K562 (cell line): ENCODE results near the gene TACC3. TPM values are rescaled to one million over a fixed set of nuclear protein-coding genes. Genes with fewer than 3 reads are reported as not detected.

ENCODE experiments used
- BHLHE40 ChIP-seq: IDR thresholded peaks from 2 replicates; pipeline ENCODE4 v1.6.1; 2011; ENCODE audit warnings: low read length, improper control_type of control experiment
- CBX8 ChIP-seq: fragments of 200-600 bp; sonication (generic); IDR thresholded peaks from 2 replicates; pipeline ENCODE4 v1.6.1; 2012; ENCODE audit warnings: borderline replicate concordance, mixed run types, low read depth, mild to moderate bottlenecking, moderate library complexity, mixed read lengths, low read length, control low read depth, inconsistent platforms; ENCODE audit not compliant: poor library complexity, severe bottlenecking; ENCODE audit errors: extremely low read depth
- HNRNPL ChIP-seq: fragments of 200-400 bp; formaldehyde crosslinking; IDR thresholded peaks from 2 replicates; pipeline ENCODE4 v1.6.1; 2017; ENCODE audit warnings: low read depth, mild to moderate bottlenecking, low read length
- JUND ChIP-seq, 2 experiments: IDR thresholded peaks; 2 replicates in 1 of 2; 3 replicates in 1 of 2; pipeline ENCODE4 v1.6.1; 2011; ENCODE audit warnings: borderline replicate concordance in 2 of 2, low read depth in 2 of 2, low read length in 2 of 2, improper control_type of control experiment in 1 of 2, missing biosample characterization in 1 of 2, missing genetic modification characterization in 1 of 2, missing genetic modification reagents in 1 of 2
- L3MBTL2 ChIP-seq: fragments of 450-650 bp; IDR thresholded peaks from 2 replicates; pipeline ENCODE4 v1.6.1; 2016; ENCODE audit warnings: mild to moderate bottlenecking, moderate library complexity
- NR2C2 ChIP-seq, 2 experiments: fragments of 200-800 bp in 1 of 2; sonication (Bioruptor generic) in 1 of 2; sonication (generic) in 1 of 2; formaldehyde crosslinking in 1 of 2; IDR thresholded peaks; 2 replicates each; pipeline versions ENCODE4 v1.6.1 to v1.8.0; 2016 to 2022; ENCODE audit warnings: mild to moderate bottlenecking in 1 of 2, missing compliant biosample characterization in 1 of 2, missing genetic modification characterization in 1 of 2, missing genetic modification reagents in 1 of 2
- RAD51 ChIP-seq: fragments of 450-650 bp; IDR thresholded peaks from 2 replicates; pipeline ENCODE4 v1.7.1; 2016; ENCODE audit warnings: low read depth, mild to moderate bottlenecking, borderline replicate concordance
- ZFX ChIP-seq: sonication (generic); formaldehyde crosslinking; IDR thresholded peaks from 2 replicates; pipeline ENCODE4 v1.8.0; 2022; ENCODE audit warnings: mild to moderate bottlenecking, missing genetic modification reagents, moderate library complexity
- ZKSCAN3 ChIP-seq: fragments of 250-450 bp; sonication (Bioruptor Pico); IDR thresholded peaks from 2 replicates; pipeline ENCODE4 v1.4.0; 2020
- polyA plus RNA-seq, 8 experiments: library from polyadenylated mRNA; depleted of rRNA in 4 of 8; stranded (reverse) in 5 of 8; unstranded in 3 of 8; fragments of >200 nt; fragmentation: Nextera tagmentation in 2 of 8; fragmentation: Illumina TruSeq in 1 of 8; extraction: Ambion mirVana in 2 of 8; extraction: Trizol in 1 of 8; gene quantifications; 2 replicates each; pipeline versions ENCODE4 v1.2.1 to v1.2.3, GENCODE V29; 2011 to 2014; ENCODE audit warnings: inconsistent platforms in 1 of 8, missing spikeins in 1 of 8
- total RNA-seq, 7 experiments: library from RNA; depleted of rRNA in 6 of 7; stranded (reverse); fragments of >200 nt in 6 of 7; fragmentation: Illumina TruSeq in 2 of 7; extraction: Trizol in 2 of 7; gene quantifications; 2 replicates each; pipeline versions ENCODE4 v1.2.1 to v1.2.3, GENCODE V29; 2011 to 2021; ENCODE audit warnings: low replicate concordance in 1 of 7
- TF ChIP-seq, protein P1 (sequence below), 2 experiments: fragments of 450-650 bp; formaldehyde crosslinking in 1 of 2; IDR thresholded peaks; 2 replicates each; pipeline versions ENCODE4 v1.4.0 to v1.6.1; 2014 to 2020; ENCODE audit warnings: mild to moderate bottlenecking in 2 of 2, borderline replicate concordance in 1 of 2, low read depth in 1 of 2
- TF ChIP-seq, protein P2 (sequence below): sonication (generic); formaldehyde crosslinking; IDR thresholded peaks from 2 replicates; pipeline ENCODE4 v1.9.0; 2022; ENCODE audit warnings: mild to moderate bottlenecking, missing genetic modification reagents
- TF ChIP-seq, protein P3 (sequence below), 2 experiments: fragments of 450-650 bp; IDR thresholded peaks; 2 replicates each; pipeline ENCODE4 v1.6.1; 2018; ENCODE audit warnings: mild to moderate bottlenecking in 2 of 2, low read depth in 1 of 2; ENCODE audit not compliant: partially characterized antibody in 2 of 2
- TF ChIP-seq, protein P4 (sequence below): sonication (generic); formaldehyde crosslinking; IDR thresholded peaks from 2 replicates; pipeline ENCODE4 v1.5.0; 2020; ENCODE audit warnings: missing genetic modification reagents

Gene TACC3
- total and polyA plus RNA-seq, 9 of the 15 experiments (the other 6 are each of a cell fraction or from before 2014, with no cell fraction given), result 1.9 to 122 (median 55.6) TPM

- TF ChIP-seq, protein P1, sequence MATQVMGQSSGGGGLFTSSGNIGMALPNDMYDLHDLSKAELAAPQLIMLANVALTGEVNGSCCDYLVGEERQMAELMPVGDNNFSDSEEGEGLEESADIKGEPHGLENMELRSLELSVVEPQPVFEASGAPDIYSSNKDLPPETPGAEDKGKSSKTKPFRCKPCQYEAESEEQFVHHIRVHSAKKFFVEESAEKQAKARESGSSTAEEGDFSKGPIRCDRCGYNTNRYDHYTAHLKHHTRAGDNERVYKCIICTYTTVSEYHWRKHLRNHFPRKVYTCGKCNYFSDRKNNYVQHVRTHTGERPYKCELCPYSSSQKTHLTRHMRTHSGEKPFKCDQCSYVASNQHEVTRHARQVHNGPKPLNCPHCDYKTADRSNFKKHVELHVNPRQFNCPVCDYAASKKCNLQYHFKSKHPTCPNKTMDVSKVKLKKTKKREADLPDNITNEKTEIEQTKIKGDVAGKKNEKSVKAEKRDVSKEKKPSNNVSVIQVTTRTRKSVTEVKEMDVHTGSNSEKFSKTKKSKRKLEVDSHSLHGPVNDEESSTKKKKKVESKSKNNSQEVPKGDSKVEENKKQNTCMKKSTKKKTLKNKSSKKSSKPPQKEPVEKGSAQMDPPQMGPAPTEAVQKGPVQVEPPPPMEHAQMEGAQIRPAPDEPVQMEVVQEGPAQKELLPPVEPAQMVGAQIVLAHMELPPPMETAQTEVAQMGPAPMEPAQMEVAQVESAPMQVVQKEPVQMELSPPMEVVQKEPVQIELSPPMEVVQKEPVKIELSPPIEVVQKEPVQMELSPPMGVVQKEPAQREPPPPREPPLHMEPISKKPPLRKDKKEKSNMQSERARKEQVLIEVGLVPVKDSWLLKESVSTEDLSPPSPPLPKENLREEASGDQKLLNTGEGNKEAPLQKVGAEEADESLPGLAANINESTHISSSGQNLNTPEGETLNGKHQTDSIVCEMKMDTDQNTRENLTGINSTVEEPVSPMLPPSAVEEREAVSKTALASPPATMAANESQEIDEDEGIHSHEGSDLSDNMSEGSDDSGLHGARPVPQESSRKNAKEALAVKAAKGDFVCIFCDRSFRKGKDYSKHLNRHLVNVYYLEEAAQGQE (IDR thresholded peaks at IDR 0.05; ENCODE audit: borderline replicate concordance), result no peak
- TF ChIP-seq, protein P1 (CRISPR knock-in tag; IDR thresholded peaks at IDR 0.05; ENCODE audit: low read depth), result no peak
- TF ChIP-seq RAD51 (peak; percentile 74), ZFX (peak; percentile 58), HNRNPL (0 out of 2 replicates have a peak, but pooled peaks have one; percentile 62), JUND (IDR thresholded peaks at IDR 0.05; ENCODE audit: borderline replicate concordance, low read depth, low read length) (no peak), JUND (tag; IDR thresholded peaks at IDR 0.05; ENCODE audit: borderline replicate concordance, low read depth, low read length) (no peak), L3MBTL2 (peak; percentile 36; the same call in 1 of the 2 replicates), CBX8 (no peak), NR2C2 (CRISPR knock-in tag; IDR thresholded peaks at IDR 0.05) (no peak; the same call in 1 of the 2 replicates), NR2C2 (tag; IDR thresholded peaks at IDR 0.05) (0 out of 2 replicates have a peak, but pooled peaks have one; percentile 2), ZKSCAN3 (CRISPR knock-in tag) (peak; percentile 75), BHLHE40 (peak; percentile 86)
- TF ChIP-seq, protein P2, sequence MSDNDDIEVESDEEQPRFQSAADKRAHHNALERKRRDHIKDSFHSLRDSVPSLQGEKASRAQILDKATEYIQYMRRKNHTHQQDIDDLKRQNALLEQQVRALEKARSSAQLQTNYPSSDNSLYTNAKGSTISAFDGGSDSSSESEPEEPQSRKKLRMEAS, result peak; percentile 52
- TF ChIP-seq, protein P3, sequence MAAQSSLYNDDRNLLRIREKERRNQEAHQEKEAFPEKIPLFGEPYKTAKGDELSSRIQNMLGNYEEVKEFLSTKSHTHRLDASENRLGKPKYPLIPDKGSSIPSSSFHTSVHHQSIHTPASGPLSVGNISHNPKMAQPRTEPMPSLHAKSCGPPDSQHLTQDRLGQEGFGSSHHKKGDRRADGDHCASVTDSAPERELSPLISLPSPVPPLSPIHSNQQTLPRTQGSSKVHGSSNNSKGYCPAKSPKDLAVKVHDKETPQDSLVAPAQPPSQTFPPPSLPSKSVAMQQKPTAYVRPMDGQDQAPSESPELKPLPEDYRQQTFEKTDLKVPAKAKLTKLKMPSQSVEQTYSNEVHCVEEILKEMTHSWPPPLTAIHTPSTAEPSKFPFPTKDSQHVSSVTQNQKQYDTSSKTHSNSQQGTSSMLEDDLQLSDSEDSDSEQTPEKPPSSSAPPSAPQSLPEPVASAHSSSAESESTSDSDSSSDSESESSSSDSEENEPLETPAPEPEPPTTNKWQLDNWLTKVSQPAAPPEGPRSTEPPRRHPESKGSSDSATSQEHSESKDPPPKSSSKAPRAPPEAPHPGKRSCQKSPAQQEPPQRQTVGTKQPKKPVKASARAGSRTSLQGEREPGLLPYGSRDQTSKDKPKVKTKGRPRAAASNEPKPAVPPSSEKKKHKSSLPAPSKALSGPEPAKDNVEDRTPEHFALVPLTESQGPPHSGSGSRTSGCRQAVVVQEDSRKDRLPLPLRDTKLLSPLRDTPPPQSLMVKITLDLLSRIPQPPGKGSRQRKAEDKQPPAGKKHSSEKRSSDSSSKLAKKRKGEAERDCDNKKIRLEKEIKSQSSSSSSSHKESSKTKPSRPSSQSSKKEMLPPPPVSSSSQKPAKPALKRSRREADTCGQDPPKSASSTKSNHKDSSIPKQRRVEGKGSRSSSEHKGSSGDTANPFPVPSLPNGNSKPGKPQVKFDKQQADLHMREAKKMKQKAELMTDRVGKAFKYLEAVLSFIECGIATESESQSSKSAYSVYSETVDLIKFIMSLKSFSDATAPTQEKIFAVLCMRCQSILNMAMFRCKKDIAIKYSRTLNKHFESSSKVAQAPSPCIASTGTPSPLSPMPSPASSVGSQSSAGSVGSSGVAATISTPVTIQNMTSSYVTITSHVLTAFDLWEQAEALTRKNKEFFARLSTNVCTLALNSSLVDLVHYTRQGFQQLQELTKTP (IDR thresholded peaks at IDR 0.05; ENCODE audit: low read depth in 1 of 2, partially characterized antibody in 2 of 2), result no peak
- TF ChIP-seq, protein P4, sequence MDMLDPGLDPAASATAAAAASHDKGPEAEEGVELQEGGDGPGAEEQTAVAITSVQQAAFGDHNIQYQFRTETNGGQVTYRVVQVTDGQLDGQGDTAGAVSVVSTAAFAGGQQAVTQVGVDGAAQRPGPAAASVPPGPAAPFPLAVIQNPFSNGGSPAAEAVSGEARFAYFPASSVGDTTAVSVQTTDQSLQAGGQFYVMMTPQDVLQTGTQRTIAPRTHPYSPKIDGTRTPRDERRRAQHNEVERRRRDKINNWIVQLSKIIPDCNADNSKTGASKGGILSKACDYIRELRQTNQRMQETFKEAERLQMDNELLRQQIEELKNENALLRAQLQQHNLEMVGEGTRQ, result peak; percentile 86
Measured at GRCh38 chr4:1784395-1784788, 63.1 kb downstream of the TACC3 start (continued).
